NCI-H446 (cell line): ENCODE results near the gene ZNF644.
"Not testable (repeated sequence)": the region's sequence is repeated elsewhere in the genome, so short reads cannot be mapped to it uniquely, and the experiment has no call there.

Source experiments
- DNase-seq, 2 experiments: peaks; one replicate each; lab custom pipeline; 2025; lab: John Stamatoyannopoulos, UW

Gene ZNF644

DNA sequence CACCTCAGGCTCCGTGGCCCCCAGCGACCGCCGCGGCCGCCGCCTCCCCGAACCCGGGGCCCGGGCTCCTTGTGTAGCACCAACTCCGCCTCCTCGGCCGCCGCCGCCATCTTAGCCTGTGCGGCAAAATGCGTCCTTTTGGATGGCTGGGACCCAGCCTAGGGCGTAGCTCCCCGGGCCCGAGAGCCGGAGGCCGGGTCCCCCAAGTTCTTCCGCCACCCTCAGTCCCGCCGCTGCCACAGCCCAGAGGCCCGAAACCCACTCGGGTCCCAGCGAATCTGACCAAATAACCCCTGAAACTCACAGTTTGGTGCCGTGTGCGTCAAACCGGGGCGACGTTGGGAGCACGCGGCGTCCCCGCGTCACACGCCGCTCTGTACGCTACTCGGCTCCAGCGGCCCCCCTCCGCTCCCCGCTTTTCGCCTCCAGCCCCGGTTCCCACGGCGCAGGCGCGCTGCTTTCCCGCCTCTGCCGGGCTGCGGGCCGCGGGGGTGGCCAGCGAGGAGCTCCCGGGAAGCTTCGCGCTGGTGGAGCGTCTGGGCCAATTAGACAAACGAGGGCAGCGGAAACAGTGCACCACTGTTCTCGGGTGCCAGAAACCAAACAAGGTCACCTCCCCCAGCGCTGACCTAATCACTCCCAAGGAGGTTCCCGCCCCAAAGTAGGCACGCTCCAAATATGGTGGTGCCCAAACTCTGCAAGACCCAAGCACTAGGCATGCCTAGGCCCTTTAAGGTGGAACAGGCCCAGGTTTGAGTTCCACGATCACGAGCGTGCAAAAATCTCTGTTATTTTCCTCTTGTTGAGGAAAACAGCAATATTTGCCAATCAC, at the start of gene ZNF644:
Gene ZNF644, minus strand, starts transcription at position 350 of the 832 bp plus-strand sequence. CDS start 39,682 bp downstream, outside the sequence.
- peak; percentile 96 to 98 for DNase-seq

DNA sequence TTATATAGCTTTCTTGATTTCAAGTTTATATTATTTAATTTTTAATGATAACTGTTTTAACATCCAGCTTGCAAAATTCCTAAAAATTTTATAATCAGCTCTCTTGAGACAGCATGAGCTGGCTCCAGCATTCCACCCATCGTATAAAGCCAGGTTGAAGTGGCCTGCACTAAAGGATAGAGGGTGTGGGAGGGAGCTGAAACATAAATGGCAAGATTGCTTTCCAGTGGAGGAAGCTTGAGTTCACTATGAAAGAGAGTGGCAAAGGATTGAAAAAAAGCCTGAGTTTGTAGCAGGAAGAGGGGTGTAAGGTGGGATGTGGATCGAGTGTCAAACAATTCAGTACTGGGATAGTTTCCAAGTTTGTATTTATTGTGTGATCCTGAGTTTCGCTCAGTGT, 48.5 kb upstream of the ZNF644 start:
- DNase-seq, result no peak

DNA sequence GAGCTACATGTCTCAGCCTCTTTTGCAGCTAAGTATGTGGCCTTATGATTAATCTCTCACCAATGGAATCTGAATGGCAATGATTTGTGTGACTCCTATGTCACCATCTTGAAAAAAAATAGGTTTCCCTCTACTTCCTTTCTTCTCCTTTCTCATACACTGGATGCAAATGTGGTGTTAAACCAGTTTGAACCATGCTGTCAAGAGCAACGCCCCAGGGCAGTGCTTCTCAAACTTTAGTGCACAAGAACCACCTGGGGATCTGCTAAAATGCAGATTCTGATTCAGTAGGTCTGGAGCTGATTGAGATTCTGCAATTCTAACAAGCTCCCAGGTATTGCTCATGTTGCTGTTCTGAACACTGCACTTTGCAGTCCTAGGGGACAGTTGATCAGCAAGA, 44.7 kb upstream of the ZNF644 start:
- no peak for DNase-seq

DNA sequence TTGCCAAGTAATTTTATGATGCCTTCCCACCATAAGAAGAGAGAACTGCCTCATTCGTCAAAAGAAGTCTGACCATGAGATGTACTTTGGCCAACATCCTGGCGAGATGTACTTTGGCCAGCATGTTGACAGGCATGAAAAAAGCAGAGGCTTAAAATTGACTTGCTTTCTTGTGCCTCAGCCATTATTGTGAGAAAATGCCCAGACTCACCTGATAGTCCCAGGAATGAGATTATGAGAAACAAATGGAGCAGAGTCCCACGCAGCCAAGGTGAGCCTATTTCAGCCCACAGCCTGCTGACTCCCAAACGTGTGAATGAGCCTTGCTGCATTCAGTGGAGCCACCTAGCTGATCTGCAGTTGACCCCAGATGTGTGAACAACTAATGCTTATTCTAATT, 43.5 kb upstream of the ZNF644 start:
- DNase-seq, result no peak

DNA sequence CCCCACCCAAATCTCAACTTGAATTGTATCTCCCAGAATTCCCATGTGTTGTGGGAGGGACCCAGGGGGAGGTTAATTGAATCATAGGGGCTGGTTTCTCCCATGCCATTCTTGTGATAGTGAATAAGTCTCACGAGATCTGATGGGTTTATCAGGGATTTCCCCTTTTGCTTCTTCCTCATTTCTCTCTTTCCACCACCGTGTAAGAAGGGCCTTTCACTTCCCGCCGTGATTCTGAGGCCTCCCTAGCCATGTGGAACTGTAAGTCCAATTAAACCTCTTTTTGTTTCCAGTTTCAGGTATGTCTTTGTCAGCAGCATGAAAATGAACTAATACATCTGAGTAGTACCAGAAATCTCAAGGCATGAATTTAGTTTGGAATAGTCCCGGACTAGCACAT, 41.6 kb upstream of the ZNF644 start:
- not testable (repeated sequence) for DNase-seq

DNA sequence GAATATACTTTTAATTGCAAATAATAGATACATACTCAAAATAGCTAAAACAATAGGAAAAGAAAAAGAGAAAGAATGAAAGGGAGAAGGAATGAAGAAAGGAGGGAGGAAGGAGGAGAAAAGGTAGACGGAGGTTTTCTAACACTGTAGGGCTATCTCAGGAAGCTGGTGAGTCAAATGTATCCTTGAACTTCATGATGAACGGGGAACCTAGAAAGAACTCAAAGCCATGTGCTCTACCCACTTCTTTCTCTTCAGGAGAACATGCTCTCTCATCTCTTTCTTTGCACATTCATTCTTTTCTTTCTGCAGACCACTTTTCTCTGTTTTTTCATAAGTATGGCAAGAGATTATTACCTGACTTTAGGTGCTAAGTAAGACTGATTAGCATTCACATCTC, 37.3 kb upstream of the ZNF644 start:
- no peak for DNase-seq

DNA sequence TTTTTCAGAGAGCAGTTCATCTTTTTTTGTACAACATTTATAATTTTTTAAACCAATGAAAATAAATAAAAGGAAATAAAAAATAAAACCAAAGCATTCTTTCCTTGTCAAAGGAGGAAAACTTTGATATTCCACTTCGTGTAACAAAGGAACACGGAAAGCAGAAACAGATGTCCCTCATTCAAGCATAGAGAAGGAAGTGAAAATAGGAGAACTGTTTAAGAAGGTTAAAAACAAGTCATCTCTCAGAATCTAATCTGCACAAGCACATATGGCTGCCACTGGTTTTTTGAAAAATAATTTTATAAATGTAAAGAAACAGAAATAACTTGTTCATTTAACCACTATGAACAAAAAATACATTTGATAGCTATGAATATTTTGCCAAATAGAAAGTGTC, 35.9 kb upstream of the ZNF644 start:
- no peak for DNase-seq

DNA sequence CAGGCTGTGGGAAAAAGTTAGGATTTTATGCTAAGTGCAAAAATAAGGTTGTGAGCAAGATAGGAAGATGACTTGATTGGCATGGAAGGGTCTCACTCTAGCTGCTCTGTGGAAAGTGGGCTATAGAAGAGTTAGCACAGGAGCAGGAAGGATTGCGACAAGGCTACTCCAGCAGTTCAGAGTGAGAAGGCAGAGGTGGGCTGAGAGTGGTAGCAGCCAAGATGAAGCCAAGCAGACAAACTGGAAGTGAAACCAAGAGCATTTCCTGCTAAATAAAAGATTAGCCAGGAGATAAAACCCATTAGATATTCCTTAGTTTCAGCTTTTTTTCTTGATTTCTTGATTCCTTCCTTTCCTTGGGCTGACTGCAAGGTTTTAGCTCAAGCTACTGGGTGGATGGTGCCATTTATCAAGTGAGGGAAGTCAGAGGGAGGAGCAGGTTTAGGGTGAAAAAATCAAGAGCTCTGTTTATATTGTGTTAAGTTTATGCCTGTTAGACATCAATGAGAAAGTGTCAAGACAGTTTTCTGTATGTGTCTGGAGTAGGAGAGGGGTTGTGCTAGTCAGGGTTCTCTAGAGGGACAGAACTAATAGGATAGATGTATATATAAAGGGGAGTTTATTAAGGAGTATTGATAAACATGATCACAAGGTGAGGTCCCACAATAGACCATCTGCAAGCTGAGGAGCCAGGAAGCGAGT, 33.1 kb upstream of the ZNF644 start:
- DNase-seq, result no peak

DNA sequence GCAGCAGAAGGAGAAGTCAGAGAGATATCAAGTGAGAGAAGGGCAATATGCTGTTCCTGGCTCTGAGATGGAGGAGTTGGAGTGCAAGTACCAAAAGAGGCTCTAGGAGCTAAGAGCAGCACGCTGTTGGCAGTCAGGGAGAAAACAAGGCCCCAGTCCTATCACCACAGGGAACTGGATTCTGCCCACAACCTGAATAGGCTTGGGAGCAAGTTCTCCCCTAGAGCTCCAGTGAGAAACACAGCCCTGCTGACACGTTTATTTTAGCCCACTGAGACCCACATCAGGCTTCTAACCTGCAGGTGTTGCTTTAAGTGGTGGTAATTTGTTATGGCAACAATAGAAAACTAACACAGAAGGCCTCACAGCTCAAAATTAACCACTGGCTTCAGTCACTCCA, 31.8 kb upstream of the ZNF644 start:
- DNase-seq, result no peak

DNA sequence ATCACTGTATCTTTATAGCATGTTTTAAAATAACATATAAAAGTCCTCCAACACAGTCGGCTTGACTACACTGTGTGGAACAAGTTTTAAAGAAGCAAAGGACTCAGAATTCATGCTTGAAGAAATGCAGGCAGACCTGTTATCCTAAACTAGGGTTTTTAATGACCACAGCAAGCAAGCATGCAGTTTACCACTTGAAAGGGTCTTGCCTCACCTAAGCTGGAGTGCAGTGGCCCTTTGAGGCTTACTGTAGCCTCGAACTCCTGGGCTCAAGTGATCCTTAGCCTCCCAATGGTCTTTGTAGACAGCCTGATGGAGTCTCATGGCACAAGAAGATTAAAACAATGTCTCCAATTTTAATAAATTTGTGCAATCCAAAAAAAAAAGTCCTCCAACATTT, 27.7 kb upstream of the ZNF644 start:
- not testable (repeated sequence) for DNase-seq

DNA sequence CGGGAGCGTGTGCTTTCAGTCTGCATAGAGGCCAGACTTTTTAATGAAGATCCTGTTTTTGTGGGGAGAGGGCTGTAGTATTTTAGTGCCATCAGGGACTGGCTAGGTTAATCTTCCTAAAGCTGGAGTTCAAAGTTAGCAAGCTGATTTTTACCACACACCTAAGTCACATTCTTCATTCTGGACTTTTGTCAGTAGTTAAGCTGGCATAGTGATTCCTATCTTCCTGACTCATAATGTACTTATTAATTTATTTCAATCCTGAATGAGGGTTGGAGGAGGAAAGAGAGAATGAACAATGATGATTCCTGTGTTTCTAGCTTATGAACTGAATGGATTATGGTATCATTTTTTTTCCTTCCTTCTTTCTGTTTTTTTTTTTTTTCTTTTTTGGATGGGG, 24.9 kb upstream of the ZNF644 start:
- no peak for DNase-seq

DNA sequence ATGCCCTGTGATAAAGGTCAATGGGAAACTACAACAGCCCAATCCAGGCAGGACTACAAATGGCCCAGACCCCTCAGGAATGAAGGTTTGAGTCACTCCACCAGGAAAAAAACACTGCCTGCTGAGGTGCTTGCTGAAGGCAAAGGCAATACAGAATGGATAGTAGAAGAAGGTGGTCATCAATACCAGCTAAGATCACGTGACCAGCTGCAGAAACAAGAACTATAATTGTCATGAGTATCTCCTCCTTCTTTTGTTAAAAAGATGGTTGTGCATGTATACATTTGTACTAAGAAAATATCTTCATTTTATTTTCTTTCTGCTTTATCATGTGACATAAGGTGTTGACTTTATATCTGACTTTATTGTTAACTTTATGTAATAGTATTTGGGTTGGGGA, 23.4 kb upstream of the ZNF644 start:
- no peak for DNase-seq

DNA sequence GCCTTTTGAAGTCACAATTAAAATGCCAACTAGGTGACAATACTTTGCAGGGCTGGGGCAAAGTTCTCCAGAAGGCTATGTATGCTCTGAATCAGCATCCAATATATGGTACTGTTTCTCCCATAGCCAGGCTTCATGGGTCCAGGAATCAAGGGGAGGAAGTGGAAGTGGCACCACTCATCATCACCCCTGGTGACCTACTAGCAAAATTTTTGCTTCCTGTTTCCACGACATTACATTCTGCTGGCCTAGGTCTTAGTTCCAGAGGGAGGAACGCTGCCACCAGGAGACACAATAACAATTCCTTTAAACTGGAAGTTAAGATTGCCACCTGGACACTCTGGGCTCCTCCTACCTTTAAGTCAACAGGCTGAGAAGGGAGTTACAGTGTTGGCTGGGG, 22.9 kb upstream of the ZNF644 start:
- DNase-seq, result not testable (repeated sequence)

DNA sequence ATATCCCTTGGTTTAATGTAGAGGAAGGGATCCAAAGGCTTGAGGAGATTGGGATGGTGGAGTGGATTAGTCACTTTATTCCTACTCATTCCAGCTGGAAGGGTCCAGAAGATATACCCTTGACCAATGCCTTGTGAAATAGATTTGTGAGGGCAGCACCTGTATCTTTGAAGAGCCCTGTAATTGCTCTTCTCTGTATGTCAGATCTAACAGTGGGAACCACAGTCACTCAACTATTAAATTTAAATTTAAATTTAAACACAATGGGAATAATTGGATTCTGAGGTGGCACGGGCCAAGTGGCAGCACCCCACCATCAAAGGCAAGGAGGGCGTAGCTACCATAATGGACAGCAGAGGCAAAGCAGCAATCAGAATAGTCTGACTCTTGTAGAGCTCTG, 20.5 kb upstream of the ZNF644 start:
- DNase-seq, result not testable (repeated sequence)

DNA sequence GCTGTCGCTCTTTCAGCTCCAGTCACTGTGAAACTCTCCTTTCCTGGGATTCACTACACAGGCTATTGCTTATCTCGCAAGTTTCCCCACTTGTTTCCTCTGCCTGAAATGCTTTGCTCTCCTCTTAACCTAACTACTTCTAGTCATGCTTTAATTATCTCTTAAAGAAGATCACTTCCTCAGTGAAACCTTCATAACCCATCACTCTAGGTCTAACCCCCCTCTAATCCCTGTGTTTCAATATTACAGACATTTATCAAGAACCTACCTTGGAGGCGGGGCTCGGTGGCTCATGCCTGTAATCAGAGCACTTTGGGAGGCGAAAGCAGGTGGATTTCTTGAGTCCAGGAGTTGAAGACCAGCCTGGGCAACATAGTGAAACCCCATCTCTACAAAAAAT, 16.7 kb upstream of the ZNF644 start:
- no peak for DNase-seq

DNA sequence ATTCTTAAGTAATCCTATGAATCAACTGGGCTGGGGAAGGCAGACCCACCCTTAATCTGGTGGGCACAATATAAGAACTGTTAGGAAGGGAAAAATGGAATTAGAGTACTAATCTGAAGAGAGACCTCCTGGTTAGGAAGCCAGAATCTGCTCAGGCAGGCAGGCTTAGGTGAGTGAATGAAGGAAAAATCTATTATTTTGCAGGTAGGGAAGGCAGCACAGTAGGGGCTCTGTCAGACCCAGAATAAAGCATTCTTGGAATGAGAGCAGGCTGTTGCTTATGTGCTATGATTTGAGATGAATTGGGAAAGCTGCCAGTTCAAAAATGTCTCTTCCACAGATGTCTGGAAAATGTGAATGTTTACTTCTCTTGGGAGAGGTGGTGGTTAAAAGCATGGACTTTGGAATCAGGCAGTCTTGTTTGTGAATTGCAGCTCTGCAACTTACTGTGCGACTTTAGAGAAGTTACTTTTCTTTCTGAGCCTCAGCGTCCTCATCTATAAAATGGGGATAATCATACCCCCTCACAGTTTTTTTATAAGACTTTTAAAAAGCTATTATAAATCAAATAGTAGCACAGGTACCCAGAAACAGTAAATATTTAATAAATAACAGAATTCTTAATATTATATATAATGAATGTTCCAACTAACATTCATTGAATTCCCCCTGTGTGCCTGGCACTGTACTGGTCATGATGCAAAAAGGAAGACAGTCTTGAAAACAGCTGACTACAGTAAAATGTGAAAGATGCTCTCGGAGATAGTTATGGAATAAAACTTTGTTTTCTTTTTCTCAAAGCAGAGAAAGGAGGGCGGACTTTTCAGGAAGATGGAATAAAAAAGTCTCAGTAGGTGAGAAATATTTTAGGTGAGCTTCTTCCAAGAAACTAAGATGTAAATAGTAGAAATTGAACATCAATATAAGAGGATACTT, 15.3 kb upstream of the ZNF644 start:
- peak; percentile 39 to 84 for DNase-seq

DNA sequence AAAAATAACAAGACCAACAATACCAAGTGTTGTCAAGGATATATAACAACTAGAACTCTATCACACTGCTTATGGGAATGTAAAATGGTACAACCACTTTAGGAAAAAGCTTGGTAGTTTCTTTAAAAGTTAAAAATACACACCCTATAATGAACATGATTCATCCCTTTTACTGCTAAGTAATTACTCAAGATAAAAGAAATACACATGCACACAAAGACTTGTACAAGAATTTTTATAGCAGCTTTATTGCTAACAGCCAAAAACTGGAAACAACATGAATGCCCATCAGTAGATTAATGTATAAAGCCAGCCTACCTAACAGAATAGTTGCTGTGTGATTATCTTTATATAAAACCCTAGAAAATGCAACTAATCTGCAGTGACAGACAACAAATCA, 10.5 kb upstream of the ZNF644 start:
- no peak for DNase-seq

DNA sequence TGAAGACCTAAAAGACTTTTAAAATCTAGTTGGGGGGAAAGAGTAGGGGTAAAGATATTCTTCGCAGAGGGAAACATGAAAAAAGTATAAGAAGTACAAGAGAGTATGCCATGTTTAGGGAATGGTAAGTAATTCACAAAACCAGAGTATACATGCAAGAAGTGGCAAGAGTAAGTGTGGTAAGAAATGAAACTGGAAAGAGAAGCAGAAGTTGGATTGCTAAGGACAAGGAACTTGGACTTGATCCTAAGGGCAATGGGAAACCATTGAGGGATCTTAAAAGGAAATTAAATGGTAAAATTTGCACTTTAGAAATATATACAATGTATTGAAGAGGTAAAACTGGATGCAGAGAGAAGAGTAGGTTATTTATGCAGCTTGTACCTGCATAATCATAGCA, 9.2 kb upstream of the ZNF644 start:
- DNase-seq, result no peak

DNA sequence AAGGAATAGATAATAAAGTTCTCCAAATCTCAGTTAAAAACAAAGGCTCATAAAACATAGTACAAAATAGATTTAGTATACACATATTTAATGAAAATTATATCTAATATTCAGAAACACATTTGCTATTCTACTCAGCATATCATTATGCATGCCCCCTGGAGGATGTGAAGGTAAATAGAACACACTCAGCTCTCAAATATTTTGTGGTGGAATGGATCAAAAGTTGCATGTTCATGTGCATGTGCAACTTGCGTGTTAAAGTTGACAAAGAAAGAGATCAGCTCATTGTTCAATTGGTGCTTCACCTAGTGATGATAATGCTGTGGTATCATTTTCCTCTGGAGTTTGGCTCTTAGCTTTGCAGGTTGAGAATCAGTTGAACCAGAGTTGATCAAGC, 4.9 kb upstream of the ZNF644 start:
- no peak for DNase-seq

DNA sequence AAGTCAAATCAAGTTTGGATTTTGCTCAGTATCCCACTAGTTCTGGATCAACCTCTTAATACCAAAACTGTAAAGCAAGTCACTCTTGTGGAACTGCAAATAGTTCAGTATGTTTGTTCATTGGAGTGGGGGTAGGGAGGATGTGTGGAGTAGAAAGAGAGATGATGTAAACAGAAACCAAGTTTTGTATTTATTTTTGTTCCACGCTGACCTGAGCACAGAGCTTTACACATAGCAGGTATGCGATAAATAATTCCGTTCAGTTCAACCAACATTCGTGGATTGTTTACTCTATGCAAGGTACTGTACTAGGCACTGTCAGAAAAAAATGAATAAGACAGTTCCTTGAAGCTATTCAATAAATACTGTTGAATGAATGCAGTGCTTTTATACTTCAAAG, 4.5 kb upstream of the ZNF644 start:
- no peak for DNase-seq

DNA sequence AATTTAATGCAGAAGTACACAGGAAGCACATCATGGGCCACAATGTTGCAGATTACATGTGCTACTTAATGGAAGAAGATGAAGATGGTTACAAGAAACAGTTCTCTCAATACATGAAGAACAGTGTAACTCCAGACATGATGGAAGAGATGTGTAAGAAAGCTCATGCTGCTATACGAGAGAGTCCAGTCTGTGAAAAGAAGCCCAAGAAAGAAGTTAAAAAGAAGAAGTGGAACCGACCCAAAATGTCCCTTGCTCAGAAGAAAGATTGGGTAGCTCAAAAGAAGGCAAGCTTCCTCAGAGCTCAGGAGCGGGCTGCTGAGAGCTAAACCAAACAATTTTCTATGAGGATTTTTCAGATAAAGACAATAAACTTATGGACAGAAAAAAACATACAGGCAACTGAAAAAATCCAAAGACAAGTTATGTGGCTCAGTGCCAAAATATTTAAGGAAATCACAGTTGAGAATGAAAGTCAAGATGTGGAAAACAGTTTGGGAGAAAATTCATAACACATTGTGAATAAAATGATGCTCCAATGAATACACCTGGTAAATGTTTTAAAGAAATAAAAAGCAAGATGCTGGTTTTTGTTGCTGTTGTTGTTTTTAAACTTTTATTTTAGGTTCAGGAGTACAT, 2.8 kb upstream of the ZNF644 start:
- no peak for DNase-seq

DNA sequence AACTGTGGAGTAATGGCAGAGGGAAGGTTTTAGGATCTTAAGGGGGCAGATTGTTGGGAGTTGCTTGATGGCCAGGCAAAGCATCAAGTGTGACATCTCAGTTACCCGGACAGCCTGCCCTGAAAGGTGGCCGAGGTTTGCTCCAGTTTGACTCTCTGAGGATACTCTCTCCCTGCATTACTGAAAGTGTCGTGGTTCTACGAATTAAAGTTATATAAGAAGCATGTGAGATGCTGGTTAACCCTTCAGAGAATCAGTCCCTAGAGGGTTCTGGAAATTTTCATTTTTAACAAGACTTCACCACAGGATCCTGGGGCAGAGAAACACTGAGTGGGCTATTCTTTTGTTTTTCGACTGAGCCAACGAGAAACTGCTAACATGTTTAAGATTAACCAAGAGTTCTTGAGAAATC, 689 bp upstream of the ZNF644 start:
- peak in 1 of 2 experiments; percentile 45 for DNase-seq
